CD4-positive, alpha-beta T cell treated with Interleukin-2 at 100 ng/mL for 4 hours (primary cell): ENCODE data around the gene CEP41.
"Not testable (repeated sequence)": the region's sequence is repeated elsewhere in the genome, so short reads cannot be mapped to it uniquely, and the experiment has no call there.

Source experiments
- DNase-seq: peaks from one replicate; pipeline ENCODE4 v3.0.0-alpha.2; 2020; ENCODE audit warnings: low spot score

Gene CEP41

GRCh38 chr7:130387628-130388403 lies 53.0 kb downstream of the CEP41 start:
- DNase-seq = no peak

DNA sequence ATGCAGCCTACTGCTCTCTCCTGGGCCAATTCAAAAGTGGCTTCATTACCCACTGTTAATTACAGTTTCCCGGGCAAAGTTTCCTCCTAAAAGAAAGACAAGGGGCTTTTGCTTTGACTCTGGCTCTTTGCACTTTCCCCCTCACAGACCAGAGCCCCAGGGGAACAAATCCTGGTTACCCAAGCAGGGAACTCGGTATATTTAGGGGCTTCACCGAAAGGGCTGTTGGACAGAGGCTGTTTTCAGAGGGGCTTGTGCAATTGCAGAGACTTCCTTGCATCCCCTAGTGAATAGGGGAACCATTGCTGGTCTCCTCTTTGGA lies 53.5 kb downstream of the CEP41 start:
- no peak for DNase-seq

- DNase-seq = no peak
Measured at GRCh38 chr7:130386876-130387275, 53.9 kb downstream of the CEP41 start.

GRCh38 chr7:130385600-130386066 lies 55.2 kb downstream of the CEP41 start:
- DNase-seq = no peak

DNA sequence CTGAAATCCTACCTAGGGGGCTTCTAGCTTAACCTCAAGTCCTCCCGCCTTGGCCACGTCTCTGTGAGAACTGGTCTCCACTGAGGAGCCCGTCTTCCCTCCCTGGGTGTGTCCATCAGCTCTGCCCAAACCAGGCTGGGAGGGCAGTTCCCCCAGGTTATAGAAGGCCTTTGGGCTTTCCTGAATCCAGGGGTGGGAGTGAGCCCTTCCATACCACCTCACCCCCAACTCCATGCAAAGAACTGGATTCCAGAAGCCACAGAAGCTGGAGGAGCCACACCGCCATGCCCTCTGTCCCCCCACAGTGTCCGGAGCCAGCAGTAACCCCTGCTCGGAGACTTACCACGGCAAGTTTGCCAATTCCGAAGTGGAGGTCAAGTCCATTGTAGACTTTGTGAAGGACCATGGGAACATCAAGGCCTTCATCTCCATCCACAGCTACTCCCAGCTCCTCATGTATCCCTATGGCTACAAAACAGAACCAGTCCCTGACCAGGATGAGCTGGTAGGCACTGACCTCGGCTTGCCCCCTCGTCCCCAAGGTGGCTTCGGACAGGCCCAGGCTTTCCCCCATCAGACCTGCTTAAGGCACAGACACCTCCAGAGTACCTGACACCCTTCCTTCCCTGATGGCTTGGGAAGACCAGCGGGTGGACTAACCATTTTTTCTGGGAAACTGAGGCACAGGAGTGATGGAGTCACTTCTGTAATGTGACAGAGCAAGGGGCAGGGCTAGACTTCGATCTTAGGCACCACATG lies 55.8 kb downstream of the CEP41 start:
- DNase-seq = no peak

- DNase-seq = no peak
Measured at GRCh38 chr7:130384371-130384801, 56.4 kb downstream of the CEP41 start.

GRCh38 chr7:130383187-130383980 lies 57.4 kb downstream of the CEP41 start:
- DNase-seq = no peak

- DNase-seq = no peak
Measured at GRCh38 chr7:130381468-130382312, 59.1 kb downstream of the CEP41 start.

DNA sequence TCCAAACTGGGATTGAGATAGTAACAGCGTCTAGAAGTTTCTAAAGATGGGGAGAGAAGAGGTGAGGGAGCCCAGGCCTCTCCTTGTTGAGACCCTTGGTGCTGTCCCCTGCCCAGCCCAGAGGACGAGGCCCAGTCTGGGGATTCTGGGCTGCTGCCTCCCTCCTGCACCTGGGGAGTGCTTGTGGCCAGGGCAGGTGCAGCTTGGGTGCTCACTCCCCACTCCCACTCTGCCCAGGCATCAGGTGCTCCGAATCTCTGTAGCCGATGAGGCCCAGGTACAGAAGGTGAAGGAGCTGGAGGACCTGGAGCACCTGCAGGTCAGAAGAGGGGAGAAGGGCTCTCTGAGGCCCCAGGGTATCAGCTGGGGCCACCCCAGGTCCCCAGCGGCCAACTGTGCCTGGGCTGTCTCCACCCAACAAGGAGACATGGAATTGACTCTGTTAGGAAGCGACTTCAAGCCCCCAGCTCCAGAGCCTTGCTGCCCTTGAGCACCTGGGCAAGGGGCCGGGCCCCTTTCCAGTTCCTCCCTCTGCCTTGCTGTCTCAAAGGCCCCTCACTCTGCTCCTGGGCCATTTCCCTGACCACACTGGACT lies 59.9 kb downstream of the CEP41 start:
- DNase-seq = no peak

DNA sequence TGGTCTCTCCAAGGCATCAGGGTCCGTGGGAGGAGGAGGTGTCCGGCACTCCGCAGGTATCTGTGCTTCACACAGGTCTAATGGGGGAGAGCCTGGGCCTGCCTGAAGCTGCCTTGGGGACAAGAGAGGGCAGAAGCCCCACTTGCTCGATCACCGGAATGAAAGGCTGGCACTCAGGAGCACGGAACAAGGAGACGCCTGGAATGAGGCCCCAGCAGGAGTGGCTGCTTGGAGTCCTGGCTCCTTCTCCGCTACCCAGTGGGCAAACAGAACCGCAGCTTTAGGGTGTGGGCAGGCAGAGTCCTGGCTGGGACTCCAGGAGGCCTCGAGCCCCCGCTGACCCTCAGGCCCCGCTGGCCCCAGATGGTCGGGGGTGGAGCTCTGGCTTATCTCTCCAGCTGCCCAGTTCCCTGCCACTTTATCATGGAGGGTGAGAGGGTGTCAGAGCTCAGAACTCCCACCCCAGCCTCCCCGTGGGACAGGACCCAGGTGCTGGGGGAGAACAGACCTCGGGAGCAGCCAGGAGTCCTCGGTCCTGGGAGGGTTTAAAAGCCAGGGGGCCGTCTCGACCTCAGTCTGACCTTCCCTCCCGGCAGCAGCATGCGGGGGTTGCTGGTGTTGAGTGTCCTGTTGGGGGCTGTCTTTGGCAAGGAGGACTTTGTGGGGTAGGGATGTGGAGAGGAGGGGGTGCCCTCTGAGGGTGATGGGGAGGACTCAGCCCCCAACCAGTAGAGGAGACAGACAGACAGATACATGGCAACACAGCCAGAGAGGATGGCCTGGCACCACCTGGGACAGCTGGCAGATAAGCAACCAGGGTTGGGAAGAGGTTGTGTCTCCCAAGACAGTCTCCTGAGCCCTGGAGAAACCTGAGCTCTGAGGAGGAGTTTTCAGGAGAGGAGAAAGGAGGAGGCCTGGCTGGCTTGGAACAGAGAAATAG lies 60.6 kb downstream of the CEP41 start, which contains the start of gene CPA1:
Gene CPA1 (plus strand): TSS at position 574 of the 940 bp plus-strand sequence. CDS start 27 bp downstream, at position 601.
- no peak for DNase-seq

DNA sequence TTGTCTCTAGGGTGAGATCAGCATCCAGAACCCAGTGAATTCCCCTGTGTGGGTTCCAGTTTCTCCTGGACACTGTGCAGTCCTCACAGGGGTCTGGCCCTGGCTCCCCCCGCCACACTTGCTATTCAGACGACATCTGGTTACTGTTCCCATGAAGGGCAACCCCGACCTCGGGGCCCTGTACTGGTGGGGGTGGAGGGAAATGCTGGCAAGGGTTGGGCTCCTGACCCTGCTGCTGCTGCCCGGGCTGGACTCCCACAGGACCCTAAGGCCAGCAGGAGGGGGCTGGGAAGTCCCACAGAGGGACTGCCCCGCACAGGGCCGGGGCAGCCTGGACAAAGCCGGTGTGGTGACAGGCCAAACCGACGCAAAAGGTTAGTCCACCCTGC lies 61.3 kb downstream of the CEP41 start:
- no peak for DNase-seq

GRCh38 chr7:130379019-130379418 lies 61.8 kb downstream of the CEP41 start:
- DNase-seq = no peak

DNA sequence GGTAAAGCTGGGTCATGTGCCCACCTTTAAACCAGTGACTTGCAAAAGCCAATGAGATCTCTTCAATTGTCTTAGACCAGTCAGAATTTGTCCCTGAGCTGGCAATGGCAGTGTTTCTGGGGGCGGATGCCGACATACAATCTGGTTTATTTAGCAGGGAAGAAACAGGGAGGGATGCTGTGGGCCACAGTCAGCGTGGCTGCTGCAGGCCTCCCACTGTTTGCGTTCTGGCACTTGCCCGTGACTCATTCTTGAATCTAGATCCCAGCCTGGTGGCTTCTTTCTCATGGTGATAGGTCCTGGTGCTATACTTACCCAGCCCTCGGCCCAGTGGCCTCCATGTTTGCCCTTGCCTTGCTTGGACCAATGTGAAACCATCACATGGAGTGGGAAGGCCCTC lies 63.6 kb downstream of the CEP41 start:
- no peak for DNase-seq

DNA sequence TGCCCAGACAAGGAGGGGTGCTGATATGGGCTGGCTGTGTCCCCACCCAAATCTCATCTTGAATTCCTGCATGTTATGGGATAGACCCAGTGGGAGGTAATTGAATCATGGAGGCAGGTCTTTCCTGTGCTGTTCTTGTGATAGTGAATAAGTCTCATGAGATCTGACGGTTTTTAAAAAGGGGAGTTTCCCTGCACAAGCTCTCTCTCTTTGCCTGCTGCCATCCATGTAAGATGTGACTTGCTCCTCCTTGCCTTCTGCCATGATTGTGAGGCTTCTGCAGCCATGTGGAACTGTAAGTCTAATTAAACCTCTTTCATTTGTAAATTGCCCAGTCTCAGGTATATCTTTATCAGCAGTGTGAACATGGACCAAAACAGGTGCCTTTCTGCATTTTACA lies 64.4 kb downstream of the CEP41 start:
- not testable (repeated sequence) for DNase-seq

- no peak for DNase-seq
Measured at GRCh38 chr7:130374507-130374906, 66.3 kb downstream of the CEP41 start.

DNA sequence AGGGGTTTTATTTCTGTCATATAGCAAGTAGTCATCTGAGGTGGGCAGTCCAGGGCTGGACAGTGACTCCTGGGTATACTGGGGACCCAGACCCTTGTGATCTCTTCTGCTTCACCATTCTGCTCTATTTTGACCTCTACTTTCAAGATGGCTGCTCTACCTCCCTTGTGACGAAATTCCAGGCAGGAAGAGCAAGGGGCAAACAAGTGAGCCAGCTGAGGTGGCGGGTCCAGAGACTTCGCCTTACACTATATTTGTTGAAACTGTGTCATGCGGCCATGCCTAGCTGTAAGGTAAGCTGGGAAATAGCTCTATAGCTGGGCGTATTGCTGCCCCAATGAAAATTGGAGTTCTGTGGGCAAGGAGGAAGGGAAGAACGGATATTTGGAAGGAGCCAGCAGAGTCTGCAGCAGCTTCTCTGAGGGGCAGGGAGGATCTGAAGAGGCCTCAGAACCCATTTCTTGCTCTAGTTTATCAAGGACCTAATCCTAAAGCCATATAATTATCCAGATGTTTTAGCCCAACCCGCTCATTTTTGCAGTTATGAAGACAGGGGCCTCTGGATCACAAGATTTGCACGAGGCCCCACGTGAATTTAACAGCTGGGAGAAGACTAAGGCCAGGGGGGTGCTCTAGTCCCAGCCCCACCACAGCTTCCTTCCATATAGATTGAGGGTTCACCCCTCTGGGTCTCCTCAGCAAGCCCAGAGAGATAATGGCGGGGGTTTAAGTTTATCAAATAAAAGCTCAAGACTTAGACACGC lies 68.2 kb downstream of the CEP41 start:
- no peak for DNase-seq

DNA sequence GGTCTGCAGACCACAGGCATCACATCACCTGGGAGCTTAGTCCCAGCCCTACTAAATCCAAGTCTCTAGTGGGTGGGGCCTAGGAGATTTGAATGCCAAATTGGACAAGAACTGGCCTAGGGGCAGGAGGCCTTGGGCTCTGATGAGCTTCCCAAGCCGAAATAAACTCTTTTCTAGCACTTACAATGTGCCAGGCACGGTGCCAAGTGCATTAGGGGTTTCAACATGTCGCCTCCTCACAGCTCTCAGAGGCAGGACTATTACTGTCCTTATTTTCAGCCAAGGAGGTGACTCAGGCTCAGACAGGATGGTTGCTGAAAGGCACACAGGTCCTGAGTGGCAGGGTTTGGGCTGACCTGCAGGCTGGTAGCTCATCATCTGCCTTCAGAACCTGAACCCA lies 69.8 kb downstream of the CEP41 start:
- no peak for DNase-seq

DNA sequence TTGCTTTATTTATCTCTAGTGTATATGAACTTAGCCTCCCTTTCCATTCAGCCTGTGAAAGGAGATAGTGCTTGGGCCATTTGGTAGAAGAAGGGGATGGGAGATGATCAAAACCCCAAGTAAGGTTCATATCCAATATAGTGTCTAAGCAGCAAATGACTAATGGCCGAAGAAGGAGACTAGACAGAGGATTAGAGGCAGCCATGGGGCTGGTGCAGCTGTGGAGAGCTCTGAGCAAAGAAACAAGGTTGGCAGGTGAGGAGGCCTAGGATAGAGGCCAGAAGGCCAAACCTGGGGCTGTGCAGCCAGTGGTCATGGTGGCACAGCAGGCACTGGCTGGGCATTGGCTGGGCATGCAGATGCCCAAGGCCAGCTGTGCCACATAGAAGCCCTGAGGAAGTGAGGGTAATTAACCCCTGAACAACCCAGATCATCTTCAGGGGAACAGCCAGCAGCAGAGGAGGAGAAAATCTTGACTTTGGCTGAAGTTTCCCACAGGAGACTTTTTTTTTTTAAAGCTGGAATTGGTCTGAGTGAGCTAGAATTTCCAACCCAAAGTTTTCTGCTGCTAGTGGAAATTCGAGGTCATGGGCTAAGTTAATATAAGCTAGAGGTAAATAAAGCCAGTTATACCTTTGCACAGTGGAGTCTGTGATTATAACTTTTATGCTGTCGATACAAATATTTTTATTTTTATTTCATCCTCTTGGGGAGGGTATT lies 70.8 kb downstream of the CEP41 start:
- no peak for DNase-seq
